ENCODE data around the gene NOL9. TPM values are rescaled to one million over a fixed set of nuclear protein-coding genes. Genes with fewer than 3 reads are reported as not detected.

The NOL9 gene
- total RNA-seq, 1 donor from 2014 or later, result 48.0 TPM

GRCh38 chr1:6577831-6578525 lies 23.7 kb upstream of the NOL9 start:
- peaks cover 10% of the 10 kb centered on the region for H3F3A ChIP-seq (ENCODE audit: low read depth)
- no peak overlapping the region for H3K9ac ChIP-seq
- Mint-ChIP-seq H3K4me3 (no peak overlapping the region), H3K9me3 (no peaks in the 10 kb centered on the region), H3K4me1 (peaks cover 29% of the 10 kb centered on the region), H3K27ac (no peak overlapping the region), H3K27me3 (ENCODE audit: insufficient read depth, low read depth) (peaks cover 7% of the 10 kb centered on the region), H3K36me3 (no peaks in the 10 kb centered on the region)
- peaks cover 14% of the 10 kb centered on the region for H3K4me1 ChIP-seq
- H3K9me3 ChIP-seq (ENCODE audit: low read depth), result no peaks in the 10 kb centered on the region
- TF ChIP-seq EZH2phosphoT487 (IDR thresholded peaks at IDR 0.05) (no peak), EZH2 (IDR thresholded peaks at IDR 0.05) (no peak), CTCF (IDR thresholded peaks at IDR 0.05) (no peak)
- no peak for DNase-seq (ENCODE audit: low spot score)
- no peak overlapping the region for H3K4me3 ChIP-seq
- no peaks in the 10 kb centered on the region for H3K27me3 ChIP-seq
- H3K27ac ChIP-seq, result no peak overlapping the region
- H2AFZ ChIP-seq (replicated peaks), result no peak overlapping the region
- H3K79me2 ChIP-seq (ENCODE audit: low read depth), result peaks cover 26% of the 10 kb centered on the region
- peaks cover 12% of the 10 kb centered on the region for H4K20me1 ChIP-seq (ENCODE audit: low read depth)
- no peaks in the 10 kb centered on the region for H3K36me3 ChIP-seq
- no peak overlapping the region for H3K4me2 ChIP-seq

- Histone ChIP-seq H3K4me1 (peaks cover 15% of the 10 kb centered on the region), H3K79me2 (ENCODE audit: low read depth) (no peaks in the 10 kb centered on the region), H4K20me1 (ENCODE audit: low read depth) (no peaks in the 10 kb centered on the region), H3K9me3 (ENCODE audit: low read depth) (no peaks in the 10 kb centered on the region), H3K36me3 (no peaks in the 10 kb centered on the region), H3K27ac (no peak overlapping the region), H3K9ac (no peak overlapping the region), H3K4me2 (no peak overlapping the region), H3F3A (ENCODE audit: low read depth) (peaks cover 7% of the 10 kb centered on the region), H3K27me3 (no peaks in the 10 kb centered on the region), H3K4me3 (no peak overlapping the region), H2AFZ (replicated peaks) (no peak overlapping the region)
- no peaks in the 10 kb centered on the region for H3K36me3 Mint-ChIP-seq
- peaks cover 17% of the 10 kb centered on the region for H3K4me1 Mint-ChIP-seq
- TF ChIP-seq EZH2 (IDR thresholded peaks at IDR 0.05), result no peak
- no peak for TF ChIP-seq EZH2phosphoT487 (IDR thresholded peaks at IDR 0.05)
- no peak for TF ChIP-seq CTCF (IDR thresholded peaks at IDR 0.05)
- no peak for DNase-seq (ENCODE audit: low spot score)
- no peak overlapping the region for H3K27ac Mint-ChIP-seq
- H3K4me3 Mint-ChIP-seq, result no peak overlapping the region
- H3K9me3 Mint-ChIP-seq, result no peaks in the 10 kb centered on the region
- H3K27me3 Mint-ChIP-seq (ENCODE audit: insufficient read depth, low read depth), result peaks cover 15% of the 10 kb centered on the region
Measured at GRCh38 chr1:6574818-6575217, 20.5 kb upstream of the NOL9 start.

- no peak for TF ChIP-seq CTCF (IDR thresholded peaks at IDR 0.05)
- TF ChIP-seq EZH2 (IDR thresholded peaks at IDR 0.05), result no peak
- no peak for TF ChIP-seq EZH2phosphoT487 (IDR thresholded peaks at IDR 0.05)
- Mint-ChIP-seq H3K4me3 (no peak overlapping the region), H3K9me3 (no peaks in the 10 kb centered on the region), H3K27me3 (ENCODE audit: insufficient read depth, low read depth) (peaks cover 13% of the 10 kb centered on the region), H3K36me3 (no peaks in the 10 kb centered on the region), H3K27ac (no peak overlapping the region), H3K4me1 (peaks cover 10% of the 10 kb centered on the region)
- peaks cover 10% of the 10 kb centered on the region for H3K4me1 ChIP-seq
- no peaks in the 10 kb centered on the region for H3K27me3 ChIP-seq
- no peaks in the 10 kb centered on the region for H3K36me3 ChIP-seq
- H3K79me2 ChIP-seq (ENCODE audit: low read depth), result no peaks in the 10 kb centered on the region
- H3K27ac ChIP-seq, result no peak overlapping the region
- H3K9me3 ChIP-seq (ENCODE audit: low read depth), result no peaks in the 10 kb centered on the region
- H4K20me1 ChIP-seq (ENCODE audit: low read depth), result no peaks in the 10 kb centered on the region
- no peak overlapping the region for H2AFZ ChIP-seq (replicated peaks)
- no peak overlapping the region for H3K4me2 ChIP-seq
- DNase-seq (ENCODE audit: low spot score), result no peak
- no peak overlapping the region for H3K4me3 ChIP-seq
- peaks cover 3% of the 10 kb centered on the region for H3F3A ChIP-seq (ENCODE audit: low read depth)
- no peak overlapping the region for H3K9ac ChIP-seq
Measured at GRCh38 chr1:6574025-6574620, 19.8 kb upstream of the NOL9 start.

All from neural progenitor cell (in vitro differentiated cells).